PC-3 (cell line): ENCODE measurements around the gene GNA15.

Experiments
- EZH2 ChIP-seq: fragments of 300-600 bp; sonication (generic); IDR thresholded peaks from one replicate; pipeline ENCODE4 v1.6.1; 2017; ENCODE audit warnings: antibody characterized with exemption, mild to moderate bottlenecking, low read length; ENCODE audit not compliant: unreplicated experiment
- TF ChIP-seq, protein P1 (sequence below): fragments of 300-600 bp; sonication (generic); conservative IDR thresholded peaks from 2 replicates; pipeline ENCODE4 v1.5.1; 2017; ENCODE audit warnings: antibody characterized with exemption, low read depth, mild to moderate bottlenecking, low read length

DNA sequence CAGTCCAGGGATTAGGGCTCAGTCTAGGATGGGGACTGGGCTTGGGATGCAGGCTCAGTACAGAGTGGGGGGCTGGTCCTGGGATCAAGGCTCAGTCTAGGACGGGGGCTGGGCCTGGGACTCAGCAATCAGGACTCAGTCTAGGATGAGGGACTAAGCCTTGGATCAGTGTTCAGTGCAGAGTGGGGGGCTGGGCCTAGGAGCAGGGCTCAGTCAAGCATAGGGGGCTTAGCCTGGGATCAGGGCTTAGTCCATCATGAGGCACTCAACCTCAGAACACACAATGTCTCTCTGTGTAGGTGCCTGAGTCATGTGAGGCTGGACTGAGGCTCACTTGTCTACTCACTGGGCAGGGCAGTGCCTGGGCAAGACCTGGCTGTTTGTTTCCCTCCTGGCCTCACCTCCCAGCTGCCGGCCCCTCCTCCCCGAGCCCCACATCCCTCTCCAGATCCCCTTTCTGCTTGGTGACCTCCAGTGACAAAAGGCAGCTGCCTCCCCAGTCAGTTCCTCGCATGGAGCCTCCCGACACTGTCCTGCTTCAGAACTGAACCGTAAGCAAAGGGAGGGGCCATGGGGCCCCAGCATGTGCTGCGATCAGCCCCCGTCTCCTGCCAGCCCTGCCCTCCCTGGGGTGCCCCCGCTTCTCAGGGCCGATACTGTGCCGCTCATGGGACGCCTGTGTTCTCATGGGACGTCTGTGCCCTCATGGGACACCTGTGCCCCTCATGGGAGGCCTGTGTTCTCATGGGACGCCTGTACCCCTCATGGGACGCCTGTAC is 36.2 kb downstream of the GNA15 start:
- TF ChIP-seq, protein P1, sequence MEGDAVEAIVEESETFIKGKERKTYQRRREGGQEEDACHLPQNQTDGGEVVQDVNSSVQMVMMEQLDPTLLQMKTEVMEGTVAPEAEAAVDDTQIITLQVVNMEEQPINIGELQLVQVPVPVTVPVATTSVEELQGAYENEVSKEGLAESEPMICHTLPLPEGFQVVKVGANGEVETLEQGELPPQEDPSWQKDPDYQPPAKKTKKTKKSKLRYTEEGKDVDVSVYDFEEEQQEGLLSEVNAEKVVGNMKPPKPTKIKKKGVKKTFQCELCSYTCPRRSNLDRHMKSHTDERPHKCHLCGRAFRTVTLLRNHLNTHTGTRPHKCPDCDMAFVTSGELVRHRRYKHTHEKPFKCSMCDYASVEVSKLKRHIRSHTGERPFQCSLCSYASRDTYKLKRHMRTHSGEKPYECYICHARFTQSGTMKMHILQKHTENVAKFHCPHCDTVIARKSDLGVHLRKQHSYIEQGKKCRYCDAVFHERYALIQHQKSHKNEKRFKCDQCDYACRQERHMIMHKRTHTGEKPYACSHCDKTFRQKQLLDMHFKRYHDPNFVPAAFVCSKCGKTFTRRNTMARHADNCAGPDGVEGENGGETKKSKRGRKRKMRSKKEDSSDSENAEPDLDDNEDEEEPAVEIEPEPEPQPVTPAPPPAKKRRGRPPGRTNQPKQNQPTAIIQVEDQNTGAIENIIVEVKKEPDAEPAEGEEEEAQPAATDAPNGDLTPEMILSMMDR, result no peak
- no peak for TF ChIP-seq EZH2
